Measurements from ENCODE around the gene CAPN15. TPM values are rescaled to one million over a fixed set of nuclear protein-coding genes. Genes with fewer than 3 reads are reported as not detected.
"Not testable (repeated sequence)": the region's sequence is repeated elsewhere in the genome, so short reads cannot be mapped to it uniquely, and the experiment has no call there.

The CAPN15 gene
- total and polyA plus RNA-seq, 4 donors = 15.3 to 33.9 (median 26.0) TPM

DNA sequence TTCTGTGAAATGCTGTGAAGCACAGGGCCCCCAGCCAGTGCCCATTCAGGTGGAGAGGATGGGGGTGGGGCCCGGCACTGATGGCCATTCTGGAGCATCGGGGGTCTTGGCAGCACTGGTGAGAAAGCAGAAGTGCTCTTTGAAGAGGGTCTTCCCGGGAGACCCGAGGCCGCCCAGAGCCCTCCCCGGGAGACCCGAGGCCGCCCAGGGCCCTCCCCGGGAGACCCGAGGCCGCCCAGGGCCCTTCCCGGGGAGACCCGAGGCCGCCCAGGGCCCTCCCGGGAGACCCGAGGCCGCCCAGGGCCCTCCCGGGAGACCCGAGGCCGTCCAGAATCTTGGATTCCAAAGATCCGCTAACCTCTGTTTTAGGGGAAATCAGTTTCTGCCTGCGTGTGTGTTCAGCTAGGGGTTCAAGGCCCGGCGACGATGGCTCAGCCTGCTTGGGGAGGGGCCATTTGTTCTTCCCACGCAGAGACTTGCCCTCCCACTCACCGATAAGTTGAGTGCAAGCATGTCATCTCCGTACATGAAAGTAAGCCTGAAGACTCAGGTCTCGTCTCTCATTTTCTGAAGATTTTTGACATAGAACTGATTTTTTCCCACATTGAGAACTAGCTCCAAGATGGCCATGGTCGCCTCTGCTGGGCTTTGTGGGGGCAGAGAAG, 35.2 kb upstream of the CAPN15 start:
- intact Hi-C loops (cut with DNase I) = no loop called here

DNA sequence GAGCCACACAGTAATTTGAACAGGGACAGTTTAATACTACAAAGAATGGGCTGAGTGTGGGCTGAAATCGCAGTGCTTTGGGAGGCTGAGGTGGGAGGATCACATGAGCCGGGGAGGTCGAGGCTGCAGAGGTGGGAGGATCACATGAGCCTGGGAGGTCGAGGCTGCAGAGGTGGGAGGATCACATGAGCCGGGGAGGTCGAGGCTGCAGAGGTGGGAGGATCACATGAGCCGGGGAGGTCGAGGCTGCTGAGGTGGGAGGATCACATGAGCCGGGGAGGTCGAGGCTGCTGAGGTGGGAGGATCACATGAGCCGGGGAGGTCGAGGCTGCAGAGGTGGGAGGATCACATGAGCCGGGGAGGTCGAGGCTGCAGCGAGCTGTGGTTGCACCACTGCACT, 32.8 kb upstream of the CAPN15 start:
- ATAC-seq (ENCODE audit: low FRiP score); DNase-seq: not testable (repeated sequence)

More for the DNA sequence above, 35.2 kb upstream of the CAPN15 start:
- Histone ChIP-seq H3K4me3 (ENCODE audit: low read length in 2 of 2) (no peak overlapping the region), H3K4me1 (ENCODE audit: control insufficient read depth in 1 of 2, insufficient read depth in 2 of 2, low read length in 2 of 2) (no peaks in the 10 kb centered on the region), H3K27ac (ENCODE audit: low read depth in 1 of 2, low read length in 2 of 2) (no peak overlapping the region), H3K27me3 (ENCODE audit: control insufficient read depth in 1 of 2, insufficient read depth in 2 of 2, low read length in 1 of 2) (no peaks in the 10 kb centered on the region), H3K36me3 (ENCODE audit: control insufficient read depth in 1 of 2, insufficient read depth in 2 of 2, low read length in 1 of 2) (peaks cover 0 to 4% of the 10 kb centered on the region in 2 donors), H3K9me3 (ENCODE audit: control insufficient read depth, low read length) (no peaks in the 10 kb centered on the region)
- ATAC-seq (ENCODE audit: low FRiP score) = no peak
- WGBS, 2 donors = 92 to 94% methylated on average over 30 of the region's 30 CpGs
- DNase-seq = no peak

DNA sequence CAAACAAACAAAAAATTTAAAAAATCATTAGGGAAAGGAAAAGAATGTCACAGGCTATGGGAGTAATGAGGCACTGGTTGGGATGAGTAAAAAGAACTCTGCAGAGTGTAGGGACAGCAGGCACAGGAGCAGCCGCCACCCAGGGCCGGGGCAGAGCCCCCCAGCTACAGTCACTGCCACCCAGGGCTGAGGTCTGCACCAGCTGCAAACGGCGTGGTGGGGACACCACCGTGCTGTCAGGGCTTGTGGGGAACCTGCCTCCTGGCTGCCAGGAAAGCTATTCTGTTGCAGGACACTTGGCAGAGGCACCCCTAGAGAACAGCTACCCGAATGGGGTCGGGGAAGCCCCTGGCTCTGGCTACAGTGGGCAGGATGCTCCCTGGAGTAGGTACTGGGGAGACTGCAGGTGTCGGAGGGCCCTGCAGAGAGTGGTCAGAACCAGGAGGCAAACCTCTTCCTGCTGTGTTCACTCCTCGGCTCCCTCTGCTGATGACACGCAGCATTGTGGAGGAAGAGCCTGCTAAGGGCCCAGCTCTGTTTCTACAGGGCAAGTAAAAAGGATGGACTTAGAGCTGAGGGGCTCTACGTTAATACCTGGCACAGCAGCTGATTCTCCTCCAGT, 32.3 kb upstream of the CAPN15 start:
- no peak for DNase-seq
- H3K4me3 ChIP-seq (ENCODE audit: low read length in 2 of 2) = no peak overlapping the region
- ATAC-seq (ENCODE audit: low FRiP score) = no peak
- peaks cover 0 to 1% of the 10 kb centered on the region in 2 donors for H3K36me3 ChIP-seq (ENCODE audit: control insufficient read depth in 1 of 2, insufficient read depth in 2 of 2, low read length in 1 of 2)
- no peaks in the 10 kb centered on the region for H3K27me3 ChIP-seq (ENCODE audit: control insufficient read depth in 1 of 2, insufficient read depth in 2 of 2, low read length in 1 of 2)
- H3K27ac ChIP-seq (ENCODE audit: low read depth in 1 of 2, low read length in 2 of 2) = no peak overlapping the region
- intact Hi-C loops (cut with DNase I) = no loop called here
- H3K4me1 ChIP-seq (ENCODE audit: control insufficient read depth in 1 of 2, insufficient read depth in 2 of 2, low read length in 2 of 2) = no peaks in the 10 kb centered on the region
- no peaks in the 10 kb centered on the region for H3K9me3 ChIP-seq (ENCODE audit: control insufficient read depth, low read length)
- WGBS, 2 donors = 82 to 84% methylated on average over 9 to 11 of the region's 11 CpGs

More for the DNA sequence above, 32.8 kb upstream of the CAPN15 start:
- 91 to 93% methylated on average over 15 of the region's 15 CpGs for WGBS, 2 donors
- H3K36me3 ChIP-seq (ENCODE audit: control insufficient read depth in 1 of 2, insufficient read depth in 2 of 2, low read length in 1 of 2); intact Hi-C loops (cut with DNase I); H3K27me3 ChIP-seq (ENCODE audit: control insufficient read depth in 1 of 2, insufficient read depth in 2 of 2, low read length in 1 of 2); H3K27ac ChIP-seq (ENCODE audit: low read depth in 1 of 2, low read length in 2 of 2); H3K9me3 ChIP-seq (ENCODE audit: control insufficient read depth, low read length); H3K4me3 ChIP-seq (ENCODE audit: low read length in 2 of 2); H3K4me1 ChIP-seq (ENCODE audit: control insufficient read depth in 1 of 2, insufficient read depth in 2 of 2, low read length in 2 of 2): not testable (repeated sequence)

DNA sequence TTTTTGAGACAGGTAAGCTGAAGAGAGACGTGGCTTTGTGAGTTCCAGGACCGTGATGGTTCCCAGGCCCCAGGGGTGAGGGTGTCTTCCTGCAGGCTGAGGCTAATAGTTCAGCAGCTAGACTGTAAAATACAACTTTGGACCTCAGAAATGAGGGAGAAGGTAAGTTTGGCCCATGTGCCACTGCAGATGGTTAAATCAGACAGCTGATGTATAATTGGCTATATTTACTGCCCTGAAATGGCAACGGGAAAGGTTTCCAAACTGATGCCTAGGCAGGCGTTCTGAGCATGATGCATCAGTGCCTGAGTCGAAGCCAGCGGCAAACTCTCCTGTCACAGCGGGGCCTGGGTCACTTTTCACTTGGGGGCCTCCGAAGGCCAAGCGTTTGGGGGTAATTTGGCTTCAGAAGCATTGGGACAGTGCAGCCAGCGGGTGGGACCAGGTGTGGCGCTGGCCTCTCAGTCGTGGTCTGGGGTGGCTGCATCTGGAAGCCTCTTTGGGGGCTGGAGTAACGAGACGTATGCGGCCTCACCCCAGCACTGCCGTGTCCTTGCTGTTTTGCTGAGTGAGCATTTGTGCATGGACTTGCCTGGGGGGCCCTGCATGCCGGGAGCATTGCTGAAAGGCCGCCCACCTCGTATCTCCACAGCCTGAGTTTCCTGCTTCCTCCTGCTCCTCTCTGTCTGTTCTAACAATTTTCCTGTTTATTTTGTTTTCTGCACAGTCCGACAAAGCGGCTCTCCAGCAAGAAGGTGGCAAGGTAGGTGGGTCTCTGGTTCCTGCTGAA, 31.2 kb upstream of the CAPN15 start:
- Histone ChIP-seq H3K27me3 (ENCODE audit: control insufficient read depth in 1 of 2, insufficient read depth in 2 of 2, low read length in 1 of 2) (no peaks in the 10 kb centered on the region), H3K36me3 (ENCODE audit: control insufficient read depth in 1 of 2, insufficient read depth in 2 of 2, low read length in 1 of 2) (peaks cover 0 to 1% of the 10 kb centered on the region in 2 donors), H3K9me3 (ENCODE audit: control insufficient read depth, low read length) (no peaks in the 10 kb centered on the region), H3K4me1 (ENCODE audit: control insufficient read depth in 1 of 2, insufficient read depth in 2 of 2, low read length in 2 of 2) (no peaks in the 10 kb centered on the region), H3K4me3 (ENCODE audit: low read length in 2 of 2) (no peak overlapping the region), H3K27ac (ENCODE audit: low read depth in 1 of 2, low read length in 2 of 2) (no peak overlapping the region)
- DNase-seq (no peak), ATAC-seq (ENCODE audit: low FRiP score) (no peak)
- WGBS, 2 donors = 85 to 87% methylated on average over 21 of the region's 21 CpGs
- intact Hi-C loops (cut with DNase I) = no loop called here

DNA sequence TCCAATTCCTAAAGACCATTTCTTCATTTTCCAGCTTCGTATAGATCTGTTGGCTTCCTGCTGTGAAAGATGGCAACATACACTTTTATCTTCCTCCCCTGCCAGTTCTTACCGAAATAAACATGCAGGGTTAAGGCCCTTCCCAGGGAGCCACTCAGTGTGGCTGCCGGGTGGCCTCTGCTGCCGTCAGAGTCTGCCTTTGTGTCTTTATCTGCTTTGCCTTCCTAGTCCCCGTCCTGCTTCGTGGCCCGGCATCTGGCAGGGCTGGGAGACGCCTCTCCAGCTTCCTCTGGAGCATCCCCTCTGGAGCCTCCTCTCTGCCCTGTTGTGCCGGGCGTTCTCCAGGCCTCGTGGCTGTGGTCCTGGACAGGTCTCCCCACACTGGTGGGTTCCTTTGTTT, 30.3 kb upstream of the CAPN15 start:
- Histone ChIP-seq H3K27me3 (ENCODE audit: control insufficient read depth in 1 of 2, insufficient read depth in 2 of 2, low read length in 1 of 2) (no peaks in the 10 kb centered on the region), H3K27ac (ENCODE audit: low read depth in 1 of 2, low read length in 2 of 2) (no peak overlapping the region), H3K4me3 (ENCODE audit: low read length in 2 of 2) (no peak overlapping the region), H3K4me1 (ENCODE audit: control insufficient read depth in 1 of 2, insufficient read depth in 2 of 2, low read length in 2 of 2) (no peaks in the 10 kb centered on the region), H3K9me3 (ENCODE audit: control insufficient read depth, low read length) (no peaks in the 10 kb centered on the region), H3K36me3 (ENCODE audit: control insufficient read depth in 1 of 2, insufficient read depth in 2 of 2, low read length in 1 of 2) (peaks cover 0 to 1% of the 10 kb centered on the region in 2 donors)
- intact Hi-C loops (cut with DNase I) = no loop called here
- 83 to 89% methylated on average over 11 of the region's 11 CpGs for WGBS, 2 donors
- ATAC-seq (ENCODE audit: low FRiP score) = no peak
- DNase-seq = no peak

DNA sequence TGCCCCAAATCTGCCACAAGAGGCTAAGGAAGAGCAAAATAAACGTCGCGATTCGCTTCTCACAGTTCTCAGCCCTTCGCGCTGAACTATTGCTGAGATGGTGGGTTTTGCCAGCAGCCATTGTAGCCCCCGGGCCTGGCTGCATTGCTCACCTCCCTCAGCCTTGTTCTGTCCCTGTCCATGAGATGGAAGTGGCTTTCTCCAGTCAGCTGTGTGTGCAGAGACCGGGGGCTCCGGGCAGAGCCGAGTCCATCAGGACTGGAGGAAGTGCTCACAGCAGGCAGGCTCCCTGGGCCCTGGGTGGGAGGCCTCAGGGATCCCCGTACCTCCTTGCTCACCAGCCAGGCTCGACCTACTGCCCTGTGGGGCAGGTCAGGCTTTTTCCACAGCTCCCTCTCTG, 27.6 kb upstream of the CAPN15 start:
- peak in 1 of 2 donors; percentile 26 for DNase-seq
- WGBS, 2 donors = 85 to 88% methylated on average over 12 of the region's 12 CpGs

DNA sequence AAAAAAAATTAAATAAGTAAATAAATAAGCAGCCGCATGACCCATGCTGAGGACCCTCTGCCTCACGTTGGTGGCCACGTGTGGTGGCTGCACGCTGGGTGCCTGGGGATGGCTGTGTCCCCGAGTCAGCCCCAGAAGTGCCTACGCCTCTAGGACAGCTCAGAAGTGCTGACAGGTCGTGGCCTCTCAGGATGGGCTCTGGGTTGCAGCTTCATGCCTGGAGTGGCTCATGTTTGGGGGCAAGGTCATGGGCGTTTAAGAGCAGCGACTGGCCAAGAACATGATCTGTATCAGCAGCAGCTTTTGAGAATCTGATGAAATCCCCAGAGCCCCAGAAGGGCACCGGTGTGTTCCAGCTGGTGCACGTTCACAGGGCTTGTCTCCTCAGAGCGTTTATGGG, 26.8 kb upstream of the CAPN15 start:
- WGBS, 2 donors = 73 to 83% methylated on average over 11 to 12 of the region's 12 CpGs
- intact Hi-C loops (cut with DNase I) = no loop called here
- Histone ChIP-seq H3K36me3 (ENCODE audit: control insufficient read depth in 1 of 2, insufficient read depth in 2 of 2, low read length in 1 of 2) (peaks cover 0 to 1% of the 10 kb centered on the region in 2 donors), H3K4me1 (ENCODE audit: control insufficient read depth in 1 of 2, insufficient read depth in 2 of 2, low read length in 2 of 2) (no peaks in the 10 kb centered on the region), H3K27ac (ENCODE audit: low read depth in 1 of 2, low read length in 2 of 2) (no peak overlapping the region), H3K9me3 (ENCODE audit: control insufficient read depth, low read length) (no peaks in the 10 kb centered on the region), H3K27me3 (ENCODE audit: control insufficient read depth in 1 of 2, insufficient read depth in 2 of 2, low read length in 1 of 2) (no peaks in the 10 kb centered on the region), H3K4me3 (ENCODE audit: low read length in 2 of 2) (no peak overlapping the region)
- ATAC-seq (ENCODE audit: low FRiP score) (no peak), DNase-seq (peak in 1 of 2 donors; percentile 36)

More for the DNA sequence above, 27.6 kb upstream of the CAPN15 start:
- H3K27ac ChIP-seq (ENCODE audit: low read depth in 1 of 2, low read length in 2 of 2) = no peak overlapping the region
- ATAC-seq (ENCODE audit: low FRiP score) = no peak
- peaks cover 0 to 1% of the 10 kb centered on the region in 2 donors for H3K36me3 ChIP-seq (ENCODE audit: control insufficient read depth in 1 of 2, insufficient read depth in 2 of 2, low read length in 1 of 2)
- intact Hi-C loops (cut with DNase I) = no loop called here
- H3K4me1 ChIP-seq (ENCODE audit: control insufficient read depth in 1 of 2, insufficient read depth in 2 of 2, low read length in 2 of 2) = no peaks in the 10 kb centered on the region
- H3K9me3 ChIP-seq (ENCODE audit: control insufficient read depth, low read length) = no peaks in the 10 kb centered on the region
- H3K4me3 ChIP-seq (ENCODE audit: low read length in 2 of 2) = no peak overlapping the region
- no peaks in the 10 kb centered on the region for H3K27me3 ChIP-seq (ENCODE audit: control insufficient read depth in 1 of 2, insufficient read depth in 2 of 2, low read length in 1 of 2)

DNA sequence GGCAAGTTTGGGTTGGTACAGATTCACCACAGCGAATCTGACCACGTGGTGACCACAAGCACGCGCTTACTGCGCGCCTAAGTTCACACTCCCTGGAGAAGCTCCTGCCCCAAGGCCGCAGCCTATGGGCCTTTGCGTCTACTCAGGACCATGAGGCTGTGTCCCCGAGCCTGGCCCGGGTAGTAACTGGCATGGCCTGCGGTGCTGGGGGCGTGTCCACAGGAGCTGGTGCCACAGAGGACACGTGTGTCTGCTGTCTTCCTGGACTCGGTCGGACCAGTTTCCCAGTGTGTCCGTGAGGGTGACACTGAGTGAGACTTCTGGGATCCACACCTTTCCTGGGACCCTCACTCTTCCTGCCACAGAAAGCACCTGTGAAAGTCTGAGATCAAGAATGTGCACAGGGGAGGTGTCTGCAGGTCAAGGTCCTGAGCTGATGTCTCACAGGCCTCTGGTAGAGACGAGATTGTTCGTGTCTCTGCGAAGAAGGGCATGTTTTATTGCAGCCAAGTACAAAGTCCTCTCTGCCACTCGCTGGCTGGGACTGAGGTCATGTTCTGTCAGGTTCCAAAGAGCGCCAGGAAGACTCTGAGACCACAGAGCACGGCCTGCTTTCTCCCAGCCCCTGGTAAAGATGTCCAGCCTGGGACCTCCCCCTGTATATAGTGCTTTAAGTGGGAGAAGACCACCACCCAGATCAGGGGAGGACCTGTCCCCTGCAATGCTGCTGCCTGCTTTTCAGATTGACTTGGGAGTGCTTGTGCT, 25.2 kb upstream of the CAPN15 start:
- peak; percentile 36 for ATAC-seq (ENCODE audit: low FRiP score)
- no peak overlapping the region for H3K4me3 ChIP-seq (ENCODE audit: low read length in 2 of 2)
- no peaks in the 10 kb centered on the region for H3K27me3 ChIP-seq (ENCODE audit: control insufficient read depth in 1 of 2, insufficient read depth in 2 of 2, low read length in 1 of 2)
- intact Hi-C loops (cut with DNase I) = no loop called here
- no peak overlapping the region for H3K27ac ChIP-seq (ENCODE audit: low read depth in 1 of 2, low read length in 2 of 2)
- H3K9me3 ChIP-seq (ENCODE audit: control insufficient read depth, low read length) = no peaks in the 10 kb centered on the region
- no peak for DNase-seq
- WGBS, 2 donors = 86 to 90% methylated on average over 22 of the region's 22 CpGs
- H3K36me3 ChIP-seq (ENCODE audit: control insufficient read depth in 1 of 2, insufficient read depth in 2 of 2, low read length in 1 of 2) = no peaks in the 10 kb centered on the region
- H3K4me1 ChIP-seq (ENCODE audit: control insufficient read depth in 1 of 2, insufficient read depth in 2 of 2, low read length in 2 of 2) = no peaks in the 10 kb centered on the region

Measured in aorta (tissue), 5 donors.